ENCODE data around the gene PTPN6. TPM values are rescaled to one million over a fixed set of nuclear protein-coding genes. Genes with fewer than 3 reads are reported as not detected.
A peak's percentile ranks its signal among the peaks of the same experiment; 100 is the strongest.

Gene PTPN6
- total and polyA plus RNA-seq, 12 donors, result 2.9 to 32.5 (median 5.8) TPM

GRCh38 chr12:6980075-6980474, 28.9 kb downstream of the PTPN6 start:
- Histone ChIP-seq H3K9me3 (no peaks in the 10 kb centered on the region), H3K27me3 (no peaks in the 10 kb centered on the region), H3K4me1 (peaks cover 0 to 33% (median 0%) of the 10 kb centered on the region in 9 donors), H3K27ac (peak overlapping the region in 2 of 10 donors; percentile 36 to 80), H3K4me3 (no peak overlapping the region), H3K36me3 (peaks cover 0 to 98% (median 64%) of the 10 kb centered on the region in 9 donors)
- intact Hi-C loops (cut with DNase I), result no loop called here
- DNase-seq (no peak), ATAC-seq (no peak)
- WGBS, 2 donors, result 96 to 100% methylated on average over 4 of the region's 4 CpGs
- TF ChIP-seq CTCF (IDR thresholded peaks at IDR 0.05), result no peak

GRCh38 chr12:6980740-6981139, 29.6 kb downstream of the PTPN6 start:
- no peak for ATAC-seq
- H3K36me3 ChIP-seq, result peaks cover 0 to 98% (median 59%) of the 10 kb centered on the region in 9 donors
- H3K27ac ChIP-seq, result peak overlapping the region in 1 of 10 donors; percentile 24
- no peaks in the 10 kb centered on the region for H3K9me3 ChIP-seq
- H3K4me1 ChIP-seq, result peaks cover 0 to 33% (median 0%) of the 10 kb centered on the region in 9 donors
- no peak for DNase-seq
- no peak overlapping the region for H3K4me3 ChIP-seq
- no peaks in the 10 kb centered on the region for H3K27me3 ChIP-seq
- intact Hi-C loops (cut with DNase I), result no loop called here
- no peak for TF ChIP-seq CTCF (IDR thresholded peaks at IDR 0.05)

- WGBS, 2 donors, result 93 to 97% methylated on average over 10 of the region's 10 CpGs
- Histone ChIP-seq H3K27ac (peak overlapping the region in 1 of 10 donors; percentile 24), H3K4me3 (no peak overlapping the region), H3K9me3 (no peaks in the 10 kb centered on the region), H3K36me3 (peaks cover 0 to 98% (median 52%) of the 10 kb centered on the region in 9 donors), H3K4me1 (peaks cover 0 to 33% (median 0%) of the 10 kb centered on the region in 9 donors), H3K27me3 (no peaks in the 10 kb centered on the region)
- no peak for DNase-seq
- intact Hi-C loops (cut with DNase I), result no loop called here
- TF ChIP-seq CTCF (IDR thresholded peaks at IDR 0.05), result no peak
- no peak for ATAC-seq
Measured at GRCh38 chr12:6981152-6982052, 30.2 kb downstream of the PTPN6 start.

GRCh38 chr12:6982532-6982931, 31.4 kb downstream of the PTPN6 start:
- Histone ChIP-seq H3K4me3 (no peak overlapping the region), H3K9me3 (no peaks in the 10 kb centered on the region), H3K4me1 (peaks cover 0 to 29% (median 0%) of the 10 kb centered on the region in 9 donors), H3K27ac (no peak overlapping the region), H3K27me3 (no peaks in the 10 kb centered on the region), H3K36me3 (peaks cover 0 to 98% (median 41%) of the 10 kb centered on the region in 9 donors)
- intact Hi-C loops (cut with DNase I), result no loop called here
- DNase-seq (no peak), ATAC-seq (no peak)
- WGBS, 2 donors, result 84 to 88% methylated on average over 7 of the region's 7 CpGs
- no peak for TF ChIP-seq CTCF (IDR thresholded peaks at IDR 0.05)

Data from heart right ventricle (tissue), 16 donors.